Liver (tissue), 3 donors: ENCODE data around the gene AQR.

Experiments used
- CTCF ChIP-seq: fragments of 150-350 bp; IDR thresholded peaks from 2 replicates; pipeline ENCODE4 v1.5.1; 2017; ENCODE audit warnings: improper control_type of control experiment, low read depth, low read length; ENCODE audit not compliant: missing input control
- FOXA2 ChIP-seq: IDR thresholded peaks from 2 replicates; pipeline ENCODE4 v1.6.1; 2016; ENCODE audit warnings: antibody characterized with exemption
- RAD21 ChIP-seq, 2 donors: IDR thresholded peaks; 2 replicates each; pipeline ENCODE4 v1.6.1; 2016; ENCODE audit warnings: antibody characterized with exemption in 2 of 2, mild to moderate bottlenecking in 2 of 2
- SP1 ChIP-seq: IDR thresholded peaks from 2 replicates; pipeline ENCODE4 v1.6.1; 2018; ENCODE audit warnings: antibody characterized with exemption, mild to moderate bottlenecking
- TAF1 ChIP-seq: conservative IDR thresholded peaks from 2 replicates; pipeline ENCODE4 v1.6.1; 2016; ENCODE audit warnings: antibody characterized with exemption, mild to moderate bottlenecking
- ZBTB33 ChIP-seq: IDR thresholded peaks from 2 replicates; pipeline ENCODE4 v1.6.1; 2016; ENCODE audit warnings: antibody characterized with exemption
- TF ChIP-seq, protein P1 (sequence below): IDR thresholded peaks from 2 replicates; pipeline ENCODE4 v1.6.1; 2016; ENCODE audit warnings: antibody characterized with exemption
- donor health status: healthy.
- donor health status: healthy.

- TF ChIP-seq ZBTB33 (no peak), CTCF (no peak), RAD21 (IDR thresholded peaks at IDR 0.05) (no peak), FOXA2 (no peak), SP1 (no peak), TAF1 (no peak)
- TF ChIP-seq, protein P1, sequence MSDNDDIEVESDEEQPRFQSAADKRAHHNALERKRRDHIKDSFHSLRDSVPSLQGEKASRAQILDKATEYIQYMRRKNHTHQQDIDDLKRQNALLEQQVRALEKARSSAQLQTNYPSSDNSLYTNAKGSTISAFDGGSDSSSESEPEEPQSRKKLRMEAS = no peak
These were observed 128.2 kb downstream of the AQR start for GRCh38 chr15:34841262-34841725.
